ENCODE measurements around the gene RACGAP1. TPM values are rescaled to one million over a fixed set of nuclear protein-coding genes. Genes with fewer than 3 reads are reported as not detected.

Gene RACGAP1
- polyA plus RNA-seq, 3 donors, result 3.1 to 5.4 (median 3.6) TPM

- no peak overlapping the region for H3K27ac ChIP-seq (ENCODE audit: low read depth in 1 of 2, low read length in 2 of 2)
- no peaks in the 10 kb centered on the region for H4K20me1 ChIP-seq (ENCODE audit: insufficient read depth, low read length)
- Mint-ChIP-seq H3K4me3 (peak overlapping the region in 1 of 2 donors; percentile 71), H3K4me1 (peaks cover 47% of the 10 kb centered on the region), H3K27ac (no peak overlapping the region), H3K36me3 (peaks cover 0 to 2% of the 10 kb centered on the region in 2 donors), H3K27me3 (ENCODE audit: low read depth in 3 of 3) (peaks cover 82 to 86% (median 83%) of the 10 kb centered on the region in 3 donors), H3K9me3 (peaks cover 0 to 10% (median 0%) of the 10 kb centered on the region in 7 donors)
- no peak overlapping the region for H3K4me2 ChIP-seq (replicated peaks; ENCODE audit: extremely low read depth, low read length, poor library complexity, severe bottlenecking)
- no peak overlapping the region for H2AFZ ChIP-seq (ENCODE audit: insufficient read depth, low read depth, low read length, poor library complexity, severe bottlenecking)
- no peak overlapping the region for H3K9ac ChIP-seq (ENCODE audit: insufficient read depth, low read length, poor library complexity, severe bottlenecking)
- peaks cover 0 to 22% of the 10 kb centered on the region in 2 donors for H3K9me3 ChIP-seq (replicated peaks in 1 of 2; ENCODE audit: control insufficient read depth in 1 of 2, insufficient read depth in 1 of 2, low read length in 2 of 2)
- intact Hi-C loops (cut with micrococcal nuclease), result no loop called here
- peaks cover 44 to 51% of the 10 kb centered on the region in 2 donors for H3K4me1 ChIP-seq (ENCODE audit: control insufficient read depth in 1 of 2, insufficient read depth in 2 of 2, low read length in 2 of 2)
- 67% methylated on average over 10 of the region's 14 CpGs for WGBS (ENCODE audit: insufficient coverage)
- TF ChIP-seq, protein P1, sequence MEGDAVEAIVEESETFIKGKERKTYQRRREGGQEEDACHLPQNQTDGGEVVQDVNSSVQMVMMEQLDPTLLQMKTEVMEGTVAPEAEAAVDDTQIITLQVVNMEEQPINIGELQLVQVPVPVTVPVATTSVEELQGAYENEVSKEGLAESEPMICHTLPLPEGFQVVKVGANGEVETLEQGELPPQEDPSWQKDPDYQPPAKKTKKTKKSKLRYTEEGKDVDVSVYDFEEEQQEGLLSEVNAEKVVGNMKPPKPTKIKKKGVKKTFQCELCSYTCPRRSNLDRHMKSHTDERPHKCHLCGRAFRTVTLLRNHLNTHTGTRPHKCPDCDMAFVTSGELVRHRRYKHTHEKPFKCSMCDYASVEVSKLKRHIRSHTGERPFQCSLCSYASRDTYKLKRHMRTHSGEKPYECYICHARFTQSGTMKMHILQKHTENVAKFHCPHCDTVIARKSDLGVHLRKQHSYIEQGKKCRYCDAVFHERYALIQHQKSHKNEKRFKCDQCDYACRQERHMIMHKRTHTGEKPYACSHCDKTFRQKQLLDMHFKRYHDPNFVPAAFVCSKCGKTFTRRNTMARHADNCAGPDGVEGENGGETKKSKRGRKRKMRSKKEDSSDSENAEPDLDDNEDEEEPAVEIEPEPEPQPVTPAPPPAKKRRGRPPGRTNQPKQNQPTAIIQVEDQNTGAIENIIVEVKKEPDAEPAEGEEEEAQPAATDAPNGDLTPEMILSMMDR (IDR thresholded peaks at IDR 0.05), result no peak
- DNase-seq, result no peak
- no peak overlapping the region for H3K4me3 ChIP-seq (replicated peaks in 1 of 3; ENCODE audit: low read depth in 2 of 3, low read length in 3 of 3)
- H3K79me2 ChIP-seq (ENCODE audit: insufficient read depth, low read length), result no peaks in the 10 kb centered on the region
- H3K27me3 ChIP-seq (ENCODE audit: control insufficient read depth in 2 of 2, insufficient read depth in 2 of 2, low read length in 2 of 2), result peaks cover 23 to 74% of the 10 kb centered on the region in 2 donors
- H3K36me3 ChIP-seq (replicated peaks in 1 of 2; ENCODE audit: control insufficient read depth in 1 of 2, insufficient read depth in 2 of 2, low read length in 2 of 2), result no peaks in the 10 kb centered on the region
Observed at GRCh38 chr12:49951411-49952240, 73.7 kb downstream of the RACGAP1 start.

DNA sequence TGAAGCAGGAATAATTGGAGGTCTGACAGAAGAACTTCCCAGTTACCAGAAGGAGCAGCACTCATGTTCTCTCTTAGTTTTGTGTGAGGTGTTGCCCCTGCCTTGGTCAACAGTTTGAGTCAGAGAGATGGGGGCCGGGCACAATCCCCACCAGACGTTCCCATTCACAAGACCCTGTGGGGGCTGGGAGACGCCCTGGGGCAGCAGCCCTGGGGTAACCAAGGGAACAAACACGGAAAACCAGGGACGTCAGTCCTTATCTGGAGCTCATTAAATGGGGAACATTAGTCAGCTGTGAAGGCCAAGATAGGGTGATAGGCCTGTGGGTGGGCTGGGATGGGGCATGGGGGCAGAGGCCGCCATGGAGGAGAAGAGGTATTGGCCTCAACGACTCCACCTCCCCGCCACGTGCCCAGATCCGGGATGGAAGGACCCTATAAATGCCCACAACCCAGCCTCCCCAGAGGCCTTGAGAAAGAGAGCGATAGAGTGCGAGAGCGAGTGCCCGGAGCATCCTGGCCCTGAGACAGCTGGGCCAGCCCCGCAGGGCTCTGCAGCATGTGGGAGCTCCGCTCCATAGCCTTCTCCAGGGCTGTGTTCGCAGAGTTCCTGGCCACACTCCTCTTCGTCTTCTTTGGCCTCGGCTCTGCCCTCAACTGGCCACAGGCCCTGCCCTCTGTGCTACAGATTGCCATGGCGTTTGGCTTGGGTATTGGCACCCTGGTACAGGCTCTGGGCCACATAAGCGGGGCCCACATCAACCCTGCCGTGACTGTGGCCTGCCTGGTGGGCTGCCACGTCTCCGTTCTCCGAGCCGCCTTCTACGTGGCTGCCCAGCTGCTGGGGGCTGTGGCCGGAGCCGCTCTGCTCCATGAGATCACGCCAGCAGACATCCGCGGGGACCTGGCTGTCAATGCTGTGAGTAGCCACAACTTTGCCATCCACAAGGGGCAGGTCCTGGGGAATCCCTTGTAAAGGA is 74.7 kb downstream of the RACGAP1 start, which contains the start of gene AQP2:
AQP2 (plus strand) TSS at position 465 of the 979 bp plus-strand sequence; CDS start at position 559, 94 bp downstream.
- intact Hi-C loops (cut with micrococcal nuclease), result no loop called here
- no peaks in the 10 kb centered on the region for H3K36me3 ChIP-seq (replicated peaks in 1 of 2; ENCODE audit: control insufficient read depth in 1 of 2, insufficient read depth in 2 of 2, low read length in 2 of 2)
- peaks cover 17 to 74% of the 10 kb centered on the region in 2 donors for H3K27me3 ChIP-seq (ENCODE audit: control insufficient read depth in 2 of 2, insufficient read depth in 2 of 2, low read length in 2 of 2)
- Mint-ChIP-seq H3K9me3 (peaks cover 0 to 6% (median 0%) of the 10 kb centered on the region in 7 donors), H3K4me1 (peaks cover 41% of the 10 kb centered on the region), H3K27me3 (ENCODE audit: low read depth in 3 of 3) (peaks cover 77 to 86% (median 80%) of the 10 kb centered on the region in 3 donors), H3K36me3 (peaks cover 0 to 2% of the 10 kb centered on the region in 2 donors), H3K4me3 (peak within 1 kb of the TSS in 1 of 2 donors; percentile 27), H3K27ac (no peak within 1 kb of the TSS)
- no peak within 1 kb of the TSS for H3K4me3 ChIP-seq (replicated peaks in 1 of 3; ENCODE audit: low read depth in 2 of 3, low read length in 3 of 3)
- no peaks in the 10 kb centered on the region for H4K20me1 ChIP-seq (ENCODE audit: insufficient read depth, low read length)
- no peak within 1 kb of the TSS for H3K27ac ChIP-seq (ENCODE audit: low read depth in 1 of 2, low read length in 2 of 2)
- TF ChIP-seq, protein P1 (IDR thresholded peaks at IDR 0.05), result no peak
- WGBS (ENCODE audit: insufficient coverage), result 89% methylated on average over 26 of the region's 32 CpGs
- DNase-seq, result no peak
- peaks cover 0 to 14% of the 10 kb centered on the region in 2 donors for H3K9me3 ChIP-seq (replicated peaks in 1 of 2; ENCODE audit: control insufficient read depth in 1 of 2, insufficient read depth in 1 of 2, low read length in 2 of 2)
- no peak within 1 kb of the TSS for H3K9ac ChIP-seq (ENCODE audit: insufficient read depth, low read length, poor library complexity, severe bottlenecking)
- H3K79me2 ChIP-seq (ENCODE audit: insufficient read depth, low read length), result no peaks in the 10 kb centered on the region
- no peak within 1 kb of the TSS for H2AFZ ChIP-seq (ENCODE audit: insufficient read depth, low read depth, low read length, poor library complexity, severe bottlenecking)
- no peak within 1 kb of the TSS for H3K4me2 ChIP-seq (replicated peaks; ENCODE audit: extremely low read depth, low read length, poor library complexity, severe bottlenecking)
- H3K4me1 ChIP-seq (ENCODE audit: control insufficient read depth in 1 of 2, insufficient read depth in 2 of 2, low read length in 2 of 2), result peaks cover 37 to 40% of the 10 kb centered on the region in 2 donors

Measured in CD14-positive monocyte (primary cell).